22Rv1 (cell line): ENCODE data around the gene OMA1.

Source experiments
- CTCF ChIP-seq: fragments of 450-650 bp; IDR thresholded peaks from 2 replicates; pipeline ENCODE4 v1.5.1; 2017; ENCODE audit warnings: mild to moderate bottlenecking
- ZFX ChIP-seq: fragments of 450-650 bp; IDR thresholded peaks from 2 replicates; pipeline ENCODE4 v1.6.1; 2017; ENCODE audit warnings: antibody characterized with exemption, borderline replicate concordance

DNA sequence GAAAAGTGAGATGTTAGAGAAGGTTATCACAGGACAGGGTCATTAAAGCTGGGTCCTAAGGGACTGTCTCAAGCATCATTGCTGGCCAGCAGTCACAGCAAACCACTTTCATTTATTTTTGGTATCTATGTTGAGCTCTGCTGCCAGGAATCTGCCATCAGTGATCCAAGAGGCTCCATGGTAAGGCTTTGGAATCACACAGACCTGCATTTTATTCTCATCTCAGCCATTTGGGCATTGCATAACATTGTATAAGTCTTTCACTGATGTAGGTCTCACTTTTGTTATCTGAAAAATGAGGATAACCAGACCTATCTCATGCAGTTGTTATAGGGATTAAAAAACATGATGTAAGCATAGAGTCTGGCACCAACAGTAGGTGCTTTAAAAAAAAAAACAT, 77.5 kb downstream of the OMA1 start:
- TF ChIP-seq CTCF (no peak), ZFX (no peak)
